Measurements from ENCODE around the gene PARP3.
A peak's percentile ranks its signal among the peaks of the same experiment; 100 is the strongest.

PARP3 gene

DNA sequence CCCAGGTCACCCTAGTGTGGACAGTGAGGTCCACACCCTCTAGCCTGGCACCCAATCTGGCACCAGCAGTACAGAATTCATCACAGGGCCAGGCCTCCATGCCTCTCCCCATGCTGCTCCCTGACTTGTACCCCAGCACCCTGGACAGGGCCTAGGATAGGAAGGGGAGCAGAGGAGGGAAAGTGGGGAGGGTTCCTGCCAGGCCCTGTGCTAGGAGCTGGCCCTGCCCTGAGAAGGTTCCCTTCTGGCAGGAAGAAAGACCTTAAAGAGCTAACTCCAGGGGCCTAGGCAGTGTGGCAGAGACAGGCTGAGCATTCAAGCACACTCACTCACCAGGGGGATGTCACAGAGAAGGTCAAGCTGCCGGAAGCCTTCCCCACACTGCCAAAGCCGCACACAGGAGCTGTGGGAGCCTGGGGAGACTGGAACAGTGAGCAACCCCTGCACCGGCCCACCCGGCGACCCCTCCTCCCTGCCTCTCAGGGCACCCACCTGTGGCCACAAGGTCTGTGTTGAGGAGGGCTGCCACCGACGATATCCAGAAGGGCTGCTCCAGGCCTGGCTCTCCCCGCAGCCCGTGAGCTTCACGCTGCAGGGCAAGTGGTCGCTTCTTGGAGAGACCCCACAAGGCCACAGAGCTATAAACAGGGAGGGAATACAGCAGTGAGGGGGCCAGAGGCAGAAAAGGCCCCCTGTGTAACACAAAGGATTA, 7.9 kb upstream of the PARP3 start:
- no peak for DNase-seq

DNA sequence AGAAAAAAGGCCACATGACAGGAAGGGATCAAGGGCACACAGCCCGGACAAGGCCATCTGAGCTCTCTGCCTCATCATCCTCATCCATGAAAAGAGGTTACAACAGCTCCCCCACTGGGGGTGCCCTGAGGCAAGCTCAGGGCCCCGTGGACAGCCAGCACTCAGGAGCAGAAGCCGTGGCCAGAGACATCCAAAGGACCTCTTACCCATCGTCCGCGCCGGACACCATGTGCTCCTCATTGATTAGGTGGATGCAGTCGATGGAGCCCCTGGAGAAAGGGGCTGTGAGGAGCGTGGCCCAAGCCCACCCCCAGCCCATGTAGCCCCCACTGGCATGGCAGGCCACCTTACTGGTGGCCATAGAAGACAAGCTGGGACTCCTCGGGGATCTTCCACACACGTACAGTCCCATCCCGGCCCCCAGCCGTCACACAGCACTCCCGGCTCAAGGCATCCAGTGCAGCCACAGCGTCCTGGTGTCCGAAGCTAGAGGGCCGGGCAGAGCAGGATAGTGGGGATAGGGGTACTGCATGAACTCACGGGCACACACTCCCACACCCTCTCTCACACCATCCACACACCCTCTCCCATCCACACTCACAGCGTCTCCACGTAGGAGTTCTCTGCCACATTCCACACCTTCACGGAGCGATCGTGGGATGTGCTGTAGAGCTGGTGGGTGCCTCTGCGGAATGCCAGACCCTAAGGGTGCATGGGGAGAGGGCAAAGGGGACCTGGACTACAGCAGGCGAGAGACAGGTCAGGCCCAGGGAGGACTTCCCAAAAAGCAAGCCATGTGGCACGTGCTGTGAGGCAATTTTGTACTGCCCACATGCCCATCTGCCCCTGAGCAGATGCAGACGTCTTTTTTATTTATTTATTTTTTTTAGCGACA, 6.9 kb upstream of the PARP3 start:
- DNase-seq = no peak

DNA sequence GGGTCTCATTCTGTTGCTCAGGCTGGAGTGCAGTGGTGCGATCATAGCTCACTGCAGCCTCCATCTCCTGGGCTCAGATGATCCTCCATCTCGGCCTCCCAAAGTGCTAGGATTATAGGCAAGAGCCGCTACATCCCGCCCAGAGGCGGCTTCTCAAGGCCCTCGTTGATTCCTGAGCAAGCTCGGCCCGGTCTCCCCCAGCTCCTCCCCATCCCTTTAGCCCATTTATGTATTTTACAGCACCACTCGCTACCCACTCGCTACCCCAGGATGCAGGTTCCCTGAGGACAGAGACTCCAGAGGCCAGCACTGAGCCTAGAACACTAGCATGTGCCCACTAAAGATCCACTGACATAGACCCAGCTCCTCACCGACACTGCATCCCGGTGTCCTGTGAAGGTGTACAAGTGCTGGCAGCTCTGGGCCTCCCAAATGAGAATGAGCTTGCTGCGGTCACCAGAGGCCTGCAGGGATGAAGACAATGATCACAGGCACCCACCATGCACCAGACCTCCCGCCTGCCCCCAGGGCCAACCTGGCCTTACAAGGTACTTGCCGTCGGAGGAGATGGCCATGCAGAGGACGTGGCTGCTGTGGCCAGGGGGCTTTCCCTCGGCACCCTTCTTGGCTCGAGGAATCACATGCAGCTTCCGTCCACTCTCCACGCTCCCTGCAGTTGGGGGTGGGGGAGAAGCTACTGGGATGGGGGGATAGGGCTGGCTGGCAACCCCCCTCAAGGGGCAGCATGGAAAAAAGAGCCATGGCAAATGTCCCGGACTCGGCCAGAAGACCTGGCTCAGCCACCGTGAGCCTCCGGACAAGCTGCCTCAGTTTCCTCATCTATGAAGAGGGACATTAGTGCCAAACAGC, 6.0 kb upstream of the PARP3 start:
- DNase-seq = no peak

DNA sequence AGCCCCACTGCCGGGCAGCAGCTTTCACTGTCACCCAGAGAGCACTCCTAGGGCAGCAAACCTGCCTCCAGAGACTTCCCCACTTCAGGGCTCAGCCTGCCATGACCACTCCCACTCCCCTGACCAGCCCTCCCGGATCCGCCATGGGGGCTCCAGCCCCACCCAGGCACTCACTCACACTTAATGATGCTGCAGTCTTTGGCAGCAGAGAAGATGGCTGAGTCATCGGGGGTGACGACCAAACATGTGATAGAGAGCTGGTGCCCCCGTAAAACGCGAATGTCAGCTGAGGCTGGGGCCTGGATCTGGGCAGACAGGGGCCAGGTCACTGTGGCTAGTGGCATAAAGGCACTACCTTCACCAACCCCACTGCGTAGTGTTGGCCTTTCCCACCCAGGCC, 5.1 kb upstream of the PARP3 start:
- no peak for DNase-seq

DNA sequence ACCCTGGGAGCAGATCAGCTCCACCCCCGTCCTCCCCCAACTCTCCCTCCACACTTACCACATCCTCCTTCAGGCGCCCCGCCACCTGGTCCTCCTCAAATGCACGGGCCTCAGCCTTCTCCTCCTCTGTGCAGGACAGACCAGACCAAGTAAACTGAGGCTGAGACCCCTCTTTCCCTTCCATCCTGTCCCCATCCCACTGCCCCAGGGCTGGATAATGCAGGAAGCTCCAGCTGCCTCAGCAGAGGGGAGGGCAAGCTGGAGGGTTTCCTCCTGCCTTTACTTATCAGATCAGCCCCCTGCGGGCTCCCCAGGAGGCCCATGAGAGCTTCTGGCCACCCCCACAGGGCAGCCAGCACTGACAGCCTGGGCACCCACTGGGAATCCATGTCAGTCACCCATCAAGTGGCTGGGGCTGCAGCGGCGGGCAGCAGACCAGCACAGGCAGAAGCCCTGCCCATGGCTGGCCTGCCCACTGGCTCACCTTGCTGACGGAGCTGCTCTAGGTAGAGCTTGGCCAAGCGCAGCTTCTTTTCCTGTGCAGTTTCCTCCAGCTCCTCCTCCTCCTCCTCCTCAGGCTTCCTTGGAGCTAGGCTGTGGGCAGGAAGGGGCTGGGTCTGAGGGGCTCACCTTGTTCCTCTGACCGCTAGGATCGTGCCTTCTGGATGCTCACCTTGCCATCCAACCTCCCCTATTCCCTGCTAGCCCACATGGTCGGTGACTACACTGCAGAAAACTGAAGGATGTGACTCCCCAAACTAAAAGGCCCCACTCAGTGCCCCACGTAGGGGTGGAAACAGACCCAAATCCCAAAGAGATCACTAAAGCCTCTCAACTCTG, 4.3 kb upstream of the PARP3 start:
- DNase-seq = no peak

DNA sequence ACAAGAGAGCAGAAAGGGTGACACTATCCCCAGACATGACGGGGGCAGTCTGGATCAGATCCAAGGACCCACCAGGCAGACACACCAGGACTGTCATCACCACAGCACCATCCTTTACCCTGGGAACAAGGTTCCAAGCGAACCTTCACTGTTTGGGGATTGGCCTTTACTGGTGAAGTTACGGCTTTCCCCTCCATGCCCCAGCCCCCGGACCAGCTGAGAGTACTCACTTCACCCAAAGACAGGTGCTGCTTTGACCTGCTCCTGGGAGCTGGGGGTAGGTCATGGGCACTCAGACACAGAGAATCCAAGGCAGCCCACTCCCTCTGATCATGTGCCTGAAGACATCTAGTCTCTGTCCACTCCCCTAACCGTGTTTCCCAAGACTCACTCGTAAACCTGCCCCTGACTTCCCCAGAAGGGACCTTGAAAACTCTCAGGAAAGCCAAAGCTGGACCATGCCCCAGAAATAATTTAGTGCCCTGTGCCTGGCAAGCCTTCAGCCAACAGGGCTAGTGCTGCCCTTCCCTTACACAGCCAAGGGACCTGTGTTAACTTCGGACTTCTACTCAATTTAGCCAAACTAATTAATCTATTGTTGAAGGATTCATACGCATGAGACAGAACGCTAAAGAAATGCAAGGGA, 3.3 kb upstream of the PARP3 start:
- DNase-seq = no peak

DNA sequence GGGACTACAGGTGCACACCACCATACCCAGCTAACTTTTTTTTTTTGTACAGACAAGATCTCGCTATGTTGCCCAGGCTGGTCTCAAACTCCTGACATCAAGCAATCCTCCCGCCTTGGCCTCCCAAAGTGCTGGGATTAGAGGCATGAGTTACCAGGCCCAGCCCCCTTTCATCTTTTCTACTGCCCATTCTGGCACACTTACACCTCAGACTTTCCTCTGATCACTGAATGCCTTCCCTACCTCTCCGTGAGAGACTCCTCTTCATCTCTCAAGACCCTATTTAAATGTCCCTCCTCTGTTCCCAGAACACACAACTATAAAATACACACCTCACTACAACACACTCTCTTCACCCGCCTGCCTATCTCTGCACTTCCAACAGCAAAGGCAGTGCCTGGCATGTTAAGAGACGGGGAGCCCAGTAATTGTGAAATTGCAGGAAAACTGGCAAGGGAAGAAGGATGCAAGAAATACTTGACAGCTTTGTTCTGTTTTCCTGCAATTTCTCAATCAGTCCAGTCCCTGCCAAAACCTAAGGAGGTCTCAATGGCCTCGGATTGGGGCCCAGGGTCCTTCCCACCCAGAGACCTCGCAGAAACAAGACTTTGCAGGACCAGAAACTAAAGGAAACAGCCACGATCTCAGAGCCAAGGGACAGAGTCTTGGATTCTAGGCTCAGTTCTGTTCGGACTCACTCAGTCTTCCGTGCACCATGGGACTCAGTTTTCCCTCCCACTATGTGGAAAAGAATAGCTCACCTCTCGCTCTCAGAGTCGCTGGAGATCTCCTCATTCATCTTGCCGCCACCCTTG, 1.3 kb upstream of the PARP3 start:
- DNase-seq = no peak

DNA sequence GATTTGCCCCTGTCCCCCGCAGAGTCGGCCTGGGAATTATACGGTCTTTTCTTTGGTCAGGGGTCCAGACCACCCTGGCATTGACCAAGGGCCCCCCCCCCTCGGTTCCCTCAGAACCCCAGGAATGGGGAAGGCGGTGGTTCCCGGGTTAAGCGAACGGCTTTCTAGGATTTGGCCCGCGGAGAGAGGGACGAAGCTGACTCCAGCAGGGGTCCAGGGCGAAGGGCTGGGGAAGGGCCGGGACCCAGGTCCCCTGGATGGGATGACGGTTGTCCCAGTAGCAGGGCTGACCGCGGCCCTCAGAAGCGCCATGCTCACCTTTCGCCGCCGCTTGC, 733 bp upstream of the PARP3 start:
- no peak for DNase-seq

DNA sequence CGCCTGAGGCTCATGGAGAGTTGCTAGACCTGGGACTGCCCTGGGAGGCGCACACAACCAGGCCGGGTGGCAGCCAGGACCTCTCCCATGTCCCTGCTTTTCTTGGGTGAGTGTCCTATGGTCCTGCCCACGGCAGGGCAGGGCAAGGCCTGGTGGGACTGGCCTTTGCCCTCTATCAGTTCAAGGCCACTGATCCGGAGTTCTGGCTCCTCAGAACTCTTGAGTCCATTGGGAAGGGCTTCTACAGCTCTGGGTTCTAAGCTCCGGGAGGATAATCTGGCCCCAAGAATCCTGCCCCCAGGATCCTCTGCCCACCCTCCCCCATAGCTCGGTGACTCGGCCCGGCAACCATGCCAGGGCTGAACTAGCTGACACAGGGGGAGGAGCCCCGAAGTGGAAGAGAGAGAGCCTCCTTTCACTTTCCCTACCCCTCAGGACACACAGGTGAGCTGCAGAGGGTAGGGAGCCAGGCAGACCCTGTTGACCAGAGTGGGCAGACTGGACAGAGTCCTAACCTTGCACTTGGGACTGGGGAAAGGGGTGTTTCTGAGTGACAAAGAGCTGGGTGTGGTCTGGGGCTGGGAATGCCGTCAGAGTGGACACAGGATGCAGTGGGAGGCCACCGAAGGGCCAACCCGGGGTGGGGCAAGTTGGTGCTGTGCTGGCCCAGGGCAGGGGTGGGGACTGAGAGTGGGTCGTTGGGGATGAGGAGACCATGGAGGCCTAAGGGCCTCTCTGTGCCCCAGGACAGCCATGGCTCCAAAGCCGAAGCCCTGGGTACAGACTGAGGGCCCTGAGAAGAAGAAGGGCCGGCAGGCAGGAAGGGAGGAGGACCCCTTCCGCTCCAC, 664 bp downstream of the PARP3 start:
- DNase-seq = peak; percentile 48

DNA sequence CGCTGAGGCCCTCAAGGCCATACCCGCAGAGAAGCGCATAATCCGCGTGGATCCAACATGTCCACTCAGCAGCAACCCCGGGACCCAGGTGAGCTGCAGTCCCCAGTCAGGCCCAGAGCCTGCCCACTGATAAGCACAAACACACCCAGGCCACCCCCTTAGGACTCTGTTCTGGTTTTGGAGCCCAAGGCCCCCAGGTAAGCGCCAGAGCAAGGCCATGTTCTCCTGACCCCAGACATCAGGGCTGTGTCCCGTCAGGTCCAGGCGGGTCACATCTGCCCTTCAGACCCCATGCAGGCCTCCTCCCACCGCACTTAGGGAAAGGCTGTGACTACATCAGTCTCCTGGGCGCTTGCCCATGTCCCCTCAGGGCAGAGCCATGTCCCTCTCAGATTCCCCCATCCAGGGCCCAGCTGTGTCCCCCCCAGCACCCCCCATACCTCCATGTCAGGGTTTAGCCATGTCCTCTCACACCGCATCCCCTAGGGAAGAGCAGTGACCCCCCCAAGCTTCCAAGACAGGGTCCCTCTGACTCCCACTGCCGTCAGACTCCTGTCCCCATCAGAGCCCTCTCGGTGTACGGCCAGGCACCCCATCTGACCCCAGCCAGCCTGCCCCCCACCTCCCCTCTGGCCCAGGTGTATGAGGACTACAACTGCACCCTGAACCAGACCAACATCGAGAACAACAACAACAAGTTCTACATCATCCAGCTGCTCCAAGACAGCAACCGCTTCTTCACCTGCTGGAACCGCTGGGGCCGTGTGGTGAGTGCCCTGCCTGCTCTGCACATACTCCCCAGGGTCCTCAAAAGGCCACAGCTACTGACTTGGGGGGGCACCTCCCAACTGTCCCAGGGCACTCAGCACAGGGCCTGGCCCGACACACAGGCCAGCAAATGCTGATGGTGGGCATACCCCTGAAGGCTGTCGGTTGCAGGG, 1.6 kb downstream of the PARP3 start:
- no peak for DNase-seq

DNA sequence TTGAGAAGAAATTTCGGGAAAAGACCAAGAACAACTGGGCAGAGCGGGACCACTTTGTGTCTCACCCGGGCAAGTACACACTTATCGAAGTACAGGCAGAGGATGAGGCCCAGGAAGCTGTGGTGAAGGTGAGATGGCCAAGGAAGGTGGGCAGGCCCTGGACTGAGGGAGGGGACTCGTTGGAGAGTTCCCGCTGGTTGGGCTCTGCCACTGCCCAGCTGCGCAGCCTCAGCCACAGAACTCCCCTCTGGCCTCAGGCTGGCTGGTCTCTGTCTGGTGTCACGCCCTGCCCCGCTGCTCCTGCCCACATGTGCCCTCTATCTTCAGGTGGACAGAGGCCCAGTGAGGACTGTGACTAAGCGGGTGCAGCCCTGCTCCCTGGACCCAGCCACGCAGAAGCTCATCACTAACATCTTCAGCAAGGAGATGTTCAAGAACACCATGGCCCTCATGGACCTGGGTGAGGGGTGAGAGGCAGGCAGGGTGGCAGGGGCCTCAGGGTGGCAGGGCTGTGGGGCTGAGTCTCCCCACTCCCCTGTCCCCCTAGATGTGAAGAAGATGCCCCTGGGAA, 2.4 kb downstream of the PARP3 start:
- no peak for DNase-seq

DNA sequence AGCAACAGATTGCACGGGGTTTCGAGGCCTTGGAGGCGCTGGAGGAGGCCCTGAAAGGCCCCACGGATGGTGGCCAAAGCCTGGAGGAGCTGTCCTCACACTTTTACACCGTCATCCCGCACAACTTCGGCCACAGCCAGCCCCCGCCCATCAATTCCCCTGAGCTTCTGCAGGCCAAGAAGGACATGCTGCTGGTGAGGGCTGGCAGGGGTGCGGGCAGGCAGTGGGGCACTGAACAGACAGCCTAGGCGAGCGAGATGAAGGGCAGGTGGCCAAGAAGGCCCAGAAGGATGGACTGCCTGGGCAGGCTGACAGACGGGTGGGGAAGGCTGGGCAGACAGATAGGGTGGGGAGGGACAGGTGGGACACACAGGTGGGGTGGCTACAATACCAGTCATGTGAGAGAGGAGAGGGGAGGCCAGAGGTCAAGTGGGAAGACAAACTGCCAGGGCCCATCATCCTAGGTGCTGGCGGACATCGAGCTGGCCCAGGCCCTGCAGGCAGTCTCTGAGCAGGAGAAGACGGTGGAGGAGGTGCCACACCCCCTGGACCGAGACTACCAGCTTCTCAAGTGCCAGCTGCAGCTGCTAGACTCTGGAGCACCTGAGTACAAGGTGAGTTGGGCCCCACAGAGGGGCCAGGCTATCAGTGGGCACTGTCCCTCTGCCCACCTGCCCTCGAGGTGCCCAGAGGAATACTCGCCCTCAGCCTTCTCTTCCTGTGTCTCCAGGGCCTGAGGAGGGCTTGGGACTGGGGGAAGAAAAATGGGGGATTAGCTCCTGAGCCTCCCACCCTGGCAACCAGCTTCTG, 3.1 kb downstream of the PARP3 start:
- no peak for DNase-seq

DNA sequence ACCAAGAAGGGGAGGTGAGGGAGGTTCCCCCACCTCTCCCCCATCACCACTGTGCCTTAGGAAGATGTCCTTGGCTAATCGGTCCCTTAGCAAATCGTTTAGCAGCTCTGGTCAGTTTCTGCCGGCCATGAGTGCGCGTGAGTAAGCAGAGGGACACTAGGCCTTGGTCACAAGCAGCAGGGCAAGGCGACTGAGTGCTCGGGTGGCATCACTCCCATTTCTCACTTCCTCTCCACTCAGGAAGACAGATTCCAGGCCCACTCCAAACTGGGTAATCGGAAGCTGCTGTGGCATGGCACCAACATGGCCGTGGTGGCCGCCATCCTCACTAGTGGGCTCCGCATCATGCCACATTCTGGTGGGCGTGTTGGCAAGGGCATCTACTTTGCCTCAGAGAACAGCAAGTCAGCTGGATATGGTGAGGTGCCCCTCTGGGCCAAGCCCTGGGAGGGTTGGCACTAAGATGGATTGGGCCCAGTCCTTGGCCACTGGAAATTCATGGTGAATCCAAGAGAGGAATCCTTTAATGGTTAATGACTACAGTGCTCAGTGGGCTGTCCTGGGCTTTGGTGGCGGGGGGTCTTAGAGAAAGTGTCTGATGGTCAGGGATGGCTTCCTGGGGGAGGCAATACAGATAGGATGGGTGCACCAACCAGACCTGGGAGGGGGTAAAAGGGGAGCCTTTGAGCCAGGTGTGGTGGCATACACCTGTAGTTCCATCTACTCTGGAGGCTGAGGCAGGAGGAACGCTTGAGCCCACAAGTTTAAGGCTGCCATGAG, 4.0 kb downstream of the PARP3 start:
- DNase-seq = no peak

DNA sequence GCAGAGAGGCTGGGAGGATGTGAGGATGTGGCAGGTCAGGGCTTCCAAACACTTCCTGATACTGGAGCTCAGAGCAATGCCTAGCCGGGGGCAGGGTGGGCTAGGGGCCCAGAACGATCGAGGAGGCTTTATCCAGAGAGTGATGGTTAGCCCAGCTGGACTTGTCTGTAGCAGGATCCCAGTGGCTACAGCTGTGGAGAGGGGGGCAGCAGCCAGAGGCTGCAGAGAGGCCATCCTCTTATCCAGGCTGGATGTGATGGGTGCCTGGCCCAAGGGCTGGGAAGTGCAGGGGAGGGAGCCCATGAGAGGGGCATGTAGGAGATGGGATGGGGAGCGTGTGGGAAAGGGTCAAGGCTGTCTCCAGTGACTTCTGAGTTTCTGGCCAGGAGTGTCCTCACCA, 4.6 kb downstream of the PARP3 start:
- no peak for DNase-seq

DNA sequence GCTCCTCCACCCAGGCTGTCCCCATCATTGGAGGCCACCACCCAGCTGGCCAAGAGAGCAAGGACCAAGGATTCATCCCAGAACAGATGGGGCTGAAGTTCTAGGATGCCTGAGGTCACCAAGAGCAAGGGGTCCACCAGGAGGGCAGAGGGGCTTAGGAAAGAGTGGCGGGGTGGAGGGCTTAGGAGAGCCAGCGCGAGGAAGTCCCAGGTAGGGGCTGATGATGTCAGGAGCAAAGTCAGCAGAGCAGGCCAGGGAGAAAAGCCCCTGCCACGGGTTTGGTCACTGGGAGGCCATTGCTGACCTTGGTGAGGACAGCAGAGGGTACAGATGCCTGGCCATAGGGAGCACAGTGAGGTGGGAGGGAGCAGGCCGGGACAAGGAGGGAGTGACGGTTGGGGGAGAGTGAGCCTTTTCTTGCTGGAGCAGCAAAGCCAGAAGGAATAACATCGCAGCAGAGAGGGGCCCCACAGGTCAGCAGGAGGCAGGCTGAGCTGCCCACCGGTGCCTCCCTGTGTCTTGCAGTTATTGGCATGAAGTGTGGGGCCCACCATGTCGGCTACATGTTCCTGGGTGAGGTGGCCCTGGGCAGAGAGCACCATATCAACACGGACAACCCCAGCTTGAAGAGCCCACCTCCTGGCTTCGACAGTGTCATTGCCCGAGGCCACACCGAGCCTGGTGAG, 5.2 kb downstream of the PARP3 start:
- no peak for DNase-seq

DNA sequence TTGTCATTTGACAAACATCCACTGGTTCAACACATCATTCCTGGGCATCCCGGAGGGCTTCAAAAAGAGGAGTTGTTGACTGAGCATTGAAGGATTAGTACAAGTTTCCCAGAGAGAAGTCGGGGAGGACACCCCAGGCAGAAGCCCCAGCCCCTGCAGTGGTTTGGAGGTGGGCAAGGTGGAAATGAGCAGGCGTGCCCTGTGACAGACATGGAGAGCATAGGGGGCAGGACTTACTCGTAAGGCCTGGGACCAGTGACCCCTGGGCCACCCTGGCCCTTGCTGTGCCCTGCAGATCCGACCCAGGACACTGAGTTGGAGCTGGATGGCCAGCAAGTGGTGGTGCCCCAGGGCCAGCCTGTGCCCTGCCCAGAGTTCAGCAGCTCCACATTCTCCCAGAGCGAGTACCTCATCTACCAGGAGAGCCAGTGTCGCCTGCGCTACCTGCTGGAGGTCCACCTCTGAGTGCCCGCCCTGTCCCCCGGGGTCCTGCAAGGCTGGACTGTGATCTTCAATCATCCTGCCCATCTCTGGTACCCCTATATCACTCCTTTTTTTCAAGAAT, 5.9 kb downstream of the PARP3 start:
- no peak for DNase-seq

Data from CD4-positive, alpha-beta T cell treated with Interleukin-4 for 4 hours (primary cell).